PFSK-1 (cell line): ENCODE data around the gene CTSH.

ENCODE experiments used
- FOXP2 ChIP-seq: optimal IDR thresholded peaks from 2 replicates; pipeline ENCODE3; 2011; ENCODE audit warnings: borderline replicate concordance, control low read depth, inconsistent platforms; ENCODE audit not compliant: insufficient read depth; ENCODE audit errors: extremely low read length, extremely low read depth
- POLR2AphosphoS5 ChIP-seq: IDR thresholded peaks from 2 replicates; pipeline ENCODE4 v1.6.1; 2012; ENCODE audit warnings: low read depth, mild to moderate bottlenecking, control low read depth, low read length, moderate library complexity
- SIN3A ChIP-seq: IDR thresholded peaks from 2 replicates; pipeline ENCODE4 v1.6.1; 2012; ENCODE audit warnings: mild to moderate bottlenecking, low read length, moderate library complexity, borderline replicate concordance; ENCODE audit not compliant: insufficient read depth
- TAF1 ChIP-seq: IDR thresholded peaks from 2 replicates; pipeline ENCODE4 v1.6.1; 2012; ENCODE audit warnings: low read length, control low read depth, borderline replicate concordance; ENCODE audit not compliant: insufficient read depth
- TF ChIP-seq, protein P1 (sequence below), 2 experiments: IDR thresholded peaks; 2 replicates each; pipeline versions ENCODE4 v1.6.1 to v1.8.0; 2011 to 2012; ENCODE audit warnings: low read depth in 2 of 2, low read length in 2 of 2, control low read depth in 1 of 2, inconsistent platforms in 1 of 2, mild to moderate bottlenecking in 1 of 2, moderate library complexity in 1 of 2; ENCODE audit not compliant: insufficient read depth in 1 of 2

The CTSH gene

DNA sequence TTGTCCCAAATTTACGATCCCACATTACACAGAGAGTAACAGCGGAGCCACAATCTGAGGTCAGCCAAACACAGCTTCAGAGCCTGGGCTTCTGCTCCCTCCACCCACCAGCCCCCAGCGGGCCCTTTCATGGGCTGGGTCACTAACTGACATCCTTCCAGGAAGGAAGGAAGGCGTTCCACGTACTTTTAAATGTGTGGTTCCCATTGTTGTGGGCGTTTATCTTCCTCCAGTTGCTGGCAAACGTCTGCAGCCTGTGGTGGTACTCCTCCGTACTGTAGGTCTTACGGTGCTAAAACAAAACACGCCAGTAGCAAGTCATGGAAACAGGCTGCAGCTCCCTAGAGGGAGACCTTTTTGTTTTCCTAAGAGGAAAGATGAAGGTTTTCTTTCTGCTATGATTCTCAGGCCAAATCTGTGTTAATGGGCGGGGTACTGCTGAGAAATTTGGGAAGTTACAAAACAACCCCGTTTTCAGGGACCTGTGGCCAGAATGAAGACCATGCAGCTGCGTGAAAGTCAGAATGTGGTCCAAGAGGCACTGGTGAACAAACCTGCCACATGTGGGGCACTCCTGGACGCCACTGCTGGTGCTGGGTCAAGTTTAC, 7.6 kb downstream of the CTSH start:
- no peak for TF ChIP-seq POLR2AphosphoS5
- no peak for TF ChIP-seq SIN3A
- TF ChIP-seq, protein P1, sequence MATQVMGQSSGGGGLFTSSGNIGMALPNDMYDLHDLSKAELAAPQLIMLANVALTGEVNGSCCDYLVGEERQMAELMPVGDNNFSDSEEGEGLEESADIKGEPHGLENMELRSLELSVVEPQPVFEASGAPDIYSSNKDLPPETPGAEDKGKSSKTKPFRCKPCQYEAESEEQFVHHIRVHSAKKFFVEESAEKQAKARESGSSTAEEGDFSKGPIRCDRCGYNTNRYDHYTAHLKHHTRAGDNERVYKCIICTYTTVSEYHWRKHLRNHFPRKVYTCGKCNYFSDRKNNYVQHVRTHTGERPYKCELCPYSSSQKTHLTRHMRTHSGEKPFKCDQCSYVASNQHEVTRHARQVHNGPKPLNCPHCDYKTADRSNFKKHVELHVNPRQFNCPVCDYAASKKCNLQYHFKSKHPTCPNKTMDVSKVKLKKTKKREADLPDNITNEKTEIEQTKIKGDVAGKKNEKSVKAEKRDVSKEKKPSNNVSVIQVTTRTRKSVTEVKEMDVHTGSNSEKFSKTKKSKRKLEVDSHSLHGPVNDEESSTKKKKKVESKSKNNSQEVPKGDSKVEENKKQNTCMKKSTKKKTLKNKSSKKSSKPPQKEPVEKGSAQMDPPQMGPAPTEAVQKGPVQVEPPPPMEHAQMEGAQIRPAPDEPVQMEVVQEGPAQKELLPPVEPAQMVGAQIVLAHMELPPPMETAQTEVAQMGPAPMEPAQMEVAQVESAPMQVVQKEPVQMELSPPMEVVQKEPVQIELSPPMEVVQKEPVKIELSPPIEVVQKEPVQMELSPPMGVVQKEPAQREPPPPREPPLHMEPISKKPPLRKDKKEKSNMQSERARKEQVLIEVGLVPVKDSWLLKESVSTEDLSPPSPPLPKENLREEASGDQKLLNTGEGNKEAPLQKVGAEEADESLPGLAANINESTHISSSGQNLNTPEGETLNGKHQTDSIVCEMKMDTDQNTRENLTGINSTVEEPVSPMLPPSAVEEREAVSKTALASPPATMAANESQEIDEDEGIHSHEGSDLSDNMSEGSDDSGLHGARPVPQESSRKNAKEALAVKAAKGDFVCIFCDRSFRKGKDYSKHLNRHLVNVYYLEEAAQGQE (IDR thresholded peaks at IDR 0.05; ENCODE audit: insufficient read depth in 1 of 2, low read depth in 2 of 2, low read length in 2 of 2) = no peak
- no peak for TF ChIP-seq TAF1
- no peak for TF ChIP-seq FOXP2

DNA sequence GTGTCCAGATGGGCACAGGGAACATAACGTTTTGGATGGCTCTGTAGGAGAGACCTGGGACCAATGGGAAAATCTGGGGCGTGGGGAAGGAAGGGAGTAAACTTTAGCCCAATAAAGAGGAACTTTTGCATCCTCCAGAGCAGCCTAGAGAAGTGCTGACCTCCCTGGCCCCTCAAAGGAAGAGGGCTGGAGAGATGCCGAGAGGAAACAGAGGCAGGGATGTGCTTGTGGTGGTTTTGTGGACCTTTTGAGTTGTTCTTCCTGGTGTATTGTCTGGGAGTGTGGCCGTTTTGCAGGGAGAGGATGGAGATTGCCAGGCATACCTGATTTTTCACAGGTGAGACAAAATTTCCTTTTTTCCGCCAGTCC, 10.2 kb downstream of the CTSH start:
- no peak for TF ChIP-seq POLR2AphosphoS5
- TF ChIP-seq FOXP2 = no peak
- TF ChIP-seq, protein P1 (IDR thresholded peaks at IDR 0.05; ENCODE audit: insufficient read depth in 1 of 2, low read depth in 2 of 2, low read length in 2 of 2) = no peak
- no peak for TF ChIP-seq SIN3A

DNA sequence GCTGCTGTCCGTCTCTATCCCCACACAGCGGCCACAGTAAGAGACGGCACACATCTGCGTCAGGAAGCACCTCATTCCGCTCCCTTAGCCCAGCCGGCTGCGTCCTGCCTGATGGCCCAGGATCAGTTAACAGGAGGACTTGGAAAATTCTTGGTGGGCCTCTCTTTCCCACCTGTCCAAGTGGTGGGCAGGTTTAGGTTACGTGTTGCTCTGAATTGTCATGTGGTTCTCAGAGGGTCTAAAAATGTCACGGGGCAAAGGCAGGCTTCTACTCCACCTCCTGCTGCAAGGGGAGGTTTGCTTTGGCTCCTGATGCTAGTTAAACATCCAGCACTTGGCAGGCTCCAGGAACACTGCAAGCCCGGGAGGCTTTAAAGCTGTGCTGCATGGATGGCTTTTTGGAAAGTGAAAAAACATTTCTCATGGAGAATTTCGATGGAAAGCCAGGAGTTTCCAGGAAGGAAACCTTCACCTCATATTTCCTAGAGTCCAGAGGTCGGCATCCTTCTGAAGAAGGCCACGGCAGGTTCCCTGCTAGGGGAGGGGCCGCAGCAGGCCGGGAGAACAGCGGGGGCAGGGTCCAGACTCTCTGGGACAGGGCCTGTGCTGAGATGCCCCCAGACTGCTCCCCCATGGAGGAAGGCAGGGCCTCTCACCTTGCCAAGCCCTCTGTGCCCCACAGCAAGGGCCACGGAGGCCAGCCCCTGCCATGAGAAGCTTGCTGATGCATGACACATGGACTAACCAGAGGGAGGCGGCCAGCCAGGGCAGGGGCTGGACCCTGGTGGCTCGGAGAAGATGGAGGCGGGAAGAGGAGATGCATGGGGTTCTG, 10.8 kb downstream of the CTSH start:
- no peak for TF ChIP-seq SIN3A
- no peak for TF ChIP-seq TAF1

DNA sequence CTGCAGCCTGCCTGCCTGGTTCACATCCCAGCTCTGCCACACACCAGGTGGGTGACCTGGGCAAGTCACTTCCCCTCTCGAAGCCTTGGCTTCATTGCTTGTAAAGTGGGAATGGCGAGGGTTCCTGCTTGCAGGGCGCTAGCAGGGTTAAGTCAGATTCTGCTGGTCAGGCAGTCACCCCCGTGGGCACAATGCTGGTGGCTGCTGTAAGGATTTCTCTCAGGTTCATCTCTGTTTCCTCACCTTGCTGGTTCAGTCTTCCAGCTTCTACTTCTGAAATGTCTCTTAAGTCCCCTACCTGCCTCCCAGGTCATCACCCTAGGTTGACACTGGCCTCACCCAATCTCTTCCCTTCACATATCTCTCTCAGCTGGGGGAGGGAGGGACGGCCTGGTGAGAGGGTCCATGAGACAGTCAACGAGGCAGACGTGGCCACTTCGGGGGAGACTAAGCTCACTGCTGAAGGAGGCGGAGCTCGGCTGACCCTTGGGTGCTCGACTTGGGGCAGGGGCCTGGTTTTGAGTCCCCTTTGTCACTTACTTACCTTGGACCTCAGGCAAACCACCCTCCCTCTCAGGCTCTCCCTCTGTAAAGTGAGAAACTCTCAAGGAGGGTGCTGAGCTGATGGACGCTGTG, 11.5 kb downstream of the CTSH start:
- TF ChIP-seq POLR2AphosphoS5 (no peak), TAF1 (no peak), FOXP2 (no peak), SIN3A (no peak)
- TF ChIP-seq, protein P1 (IDR thresholded peaks at IDR 0.05; ENCODE audit: insufficient read depth in 1 of 2, low read depth in 2 of 2, low read length in 2 of 2) = no peak

DNA sequence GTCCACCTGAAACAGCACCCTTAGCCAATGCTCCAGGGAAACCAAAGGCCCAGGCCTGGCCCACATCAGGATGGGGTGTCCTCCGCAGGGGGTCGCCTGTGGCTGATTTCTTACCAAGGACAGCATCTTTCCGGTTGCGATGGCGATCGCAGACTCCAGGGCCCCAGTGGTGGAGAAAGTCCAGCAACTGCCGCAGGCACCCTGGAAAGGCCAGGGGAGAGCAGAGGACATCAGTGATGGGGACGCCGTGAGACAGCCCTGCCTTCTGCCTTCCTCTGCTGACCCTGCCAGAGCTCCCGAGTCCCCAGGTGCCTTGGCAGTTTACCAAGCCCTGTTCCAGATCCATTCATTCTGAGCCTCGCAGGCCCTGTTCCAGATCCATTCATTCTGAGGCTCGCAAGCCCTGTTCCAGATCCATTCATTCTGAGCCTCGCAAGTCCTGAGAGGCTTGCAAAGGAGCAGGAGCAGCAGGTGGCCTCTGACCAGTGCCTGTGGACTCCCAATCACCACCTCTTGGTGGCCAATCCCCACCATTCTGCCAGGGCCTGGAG, 12.5 kb downstream of the CTSH start:
- no peak for TF ChIP-seq FOXP2
- TF ChIP-seq, protein P1 (IDR thresholded peaks at IDR 0.05; ENCODE audit: insufficient read depth in 1 of 2, low read depth in 2 of 2, low read length in 2 of 2) = no peak
- no peak for TF ChIP-seq POLR2AphosphoS5
- TF ChIP-seq TAF1 = no peak
- TF ChIP-seq SIN3A = no peak
